ENCODE data around the gene IQCM.

Gene IQCM

GRCh38 chr4:149711593-149712365 lies 103.9 kb downstream of the IQCM start:
- no peak for DNase-seq (ENCODE audit: low read depth)

GRCh38 chr4:149709640-149710039 lies 106.0 kb downstream of the IQCM start:
- no peak for DNase-seq (ENCODE audit: low read depth)

- DNase-seq (ENCODE audit: low read depth): no peak
These were observed 107.0 kb downstream of the IQCM start for GRCh38 chr4:149708513-149709130.

- DNase-seq (ENCODE audit: low read depth): no peak
These were observed 107.8 kb downstream of the IQCM start for GRCh38 chr4:149707862-149708261.

- no peak for DNase-seq (ENCODE audit: low read depth)
These were observed 108.7 kb downstream of the IQCM start for GRCh38 chr4:149706942-149707341.

GRCh38 chr4:149702414-149703293 lies 113.0 kb downstream of the IQCM start:
- no peak for DNase-seq (ENCODE audit: low read depth)

GRCh38 chr4:149701435-149702156 lies 114.0 kb downstream of the IQCM start:
- no peak for DNase-seq (ENCODE audit: low read depth)

GRCh38 chr4:149700272-149700671 lies 115.4 kb downstream of the IQCM start:
- DNase-seq (ENCODE audit: low read depth): no peak

GRCh38 chr4:149699642-149700041 lies 116.0 kb downstream of the IQCM start:
- no peak for DNase-seq (ENCODE audit: low read depth)

GRCh38 chr4:149690726-149691125 lies 124.9 kb downstream of the IQCM start:
- no peak for DNase-seq (ENCODE audit: low read depth)

- DNase-seq (ENCODE audit: low read depth): no peak
These were observed 131.1 kb downstream of the IQCM start for GRCh38 chr4:149684516-149684915.

GRCh38 chr4:149676076-149676475 lies 139.6 kb downstream of the IQCM start:
- DNase-seq (ENCODE audit: low read depth): no peak

- no peak for DNase-seq (ENCODE audit: low read depth)
These were observed 169.9 kb downstream of the IQCM start for GRCh38 chr4:149645790-149646189.

- no peak for DNase-seq (ENCODE audit: low read depth)
These were observed 177.6 kb downstream of the IQCM start for GRCh38 chr4:149638073-149638472.

- no peak for DNase-seq (ENCODE audit: low read depth)
These were observed 181.3 kb downstream of the IQCM start for GRCh38 chr4:149634368-149634767.

GRCh38 chr4:149631629-149632028 lies 184.0 kb downstream of the IQCM start:
- DNase-seq (ENCODE audit: low read depth): no peak

- DNase-seq (ENCODE audit: low read depth): no peak
These were observed 185.6 kb downstream of the IQCM start for GRCh38 chr4:149630064-149630463.

- no peak for DNase-seq (ENCODE audit: low read depth)
These were observed 209.9 kb downstream of the IQCM start for GRCh38 chr4:149605601-149606378.

GRCh38 chr4:149604827-149605226 lies 210.8 kb downstream of the IQCM start:
- no peak for DNase-seq (ENCODE audit: low read depth)

GRCh38 chr4:149595500-149595899 lies 220.1 kb downstream of the IQCM start:
- no peak for DNase-seq (ENCODE audit: low read depth)

GRCh38 chr4:149589826-149590225 lies 225.8 kb downstream of the IQCM start:
- DNase-seq (ENCODE audit: low read depth): no peak

Data from stimulated activated CD8-positive, alpha-beta memory T cell treated with anti-CD3 and anti-CD28 coated beads, Interleukin-12 subunit alpha, Interleukin-12 subunit beta, amount 100 ng/mL, for 4 hours (primary cell).